Lower lobe of right lung (tissue), 2 donors: Measurements from ENCODE around the gene C1D. TPM values are rescaled to one million over a fixed set of nuclear protein-coding genes. Genes with fewer than 3 reads are reported as not detected.
"Not testable (repeated sequence)": the region's sequence is repeated elsewhere in the genome, so short reads cannot be mapped to it uniquely, and the experiment has no call there.

Experiments
- ATAC-seq, 2 donors: fragments of 200-7000 bp; cut with Tn5 transposase; one replicate each; pipeline ENCODE4 v1.9.1; 2020 to 2022; ENCODE audit warnings: mild to moderate bottlenecking in 2 of 2, moderate library complexity in 2 of 2
- DNase-seq: peaks from one replicate; pipeline ENCODE4 v3.0.0-alpha.2; 2020
- H3K27ac ChIP-seq: fragments of 200-600 bp; one replicate; pipeline ENCODE4 v1.8.0; 2022
- H3K27me3 ChIP-seq: fragments of 200-600 bp; one replicate; pipeline ENCODE4 v1.8.0; 2022; ENCODE audit warnings: low read depth
- H3K36me3 ChIP-seq: fragments of 200-600 bp; one replicate; pipeline ENCODE4 v1.8.0; 2022; ENCODE audit warnings: mild to moderate bottlenecking
- H3K4me1 ChIP-seq: fragments of 200-600 bp; one replicate; pipeline ENCODE4 v1.8.0; 2022
- H3K4me3 ChIP-seq: fragments of 200-600 bp; one replicate; pipeline ENCODE4 v1.8.0; 2022; ENCODE audit warnings: mild to moderate bottlenecking
- H3K9me3 ChIP-seq: fragments of 200-600 bp; one replicate; pipeline ENCODE4 v1.8.0; 2022
- intact Hi-C: fragments of 100-400 bp; cut with DNase I; formaldehyde crosslinking; loops from one replicate; pipeline ENCODE4 v1.11.0; 2022
- total RNA-seq: library from RNA; stranded (reverse); fragmentation: NEBNext Ultra II Directional; extraction: Animal tissue kit (Norgen Biotek cat#: 25700); gene quantifications from one replicate; pipeline ENCODE4 v1.2.1, GENCODE V29; 2021
- TF ChIP-seq, protein P1 (sequence below): fragments of 200-600 bp; IDR thresholded peaks from one replicate; pipeline ENCODE4 v1.8.0; 2022; ENCODE audit warnings: antibody characterized with exemption, mild to moderate bottlenecking
- donor health status: DM: no; HTN: yes; CAD: no; lungs with severe emphysema.

The C1D gene
- total RNA-seq, 1 donor from 2014 or later = 21.5 TPM

DNA sequence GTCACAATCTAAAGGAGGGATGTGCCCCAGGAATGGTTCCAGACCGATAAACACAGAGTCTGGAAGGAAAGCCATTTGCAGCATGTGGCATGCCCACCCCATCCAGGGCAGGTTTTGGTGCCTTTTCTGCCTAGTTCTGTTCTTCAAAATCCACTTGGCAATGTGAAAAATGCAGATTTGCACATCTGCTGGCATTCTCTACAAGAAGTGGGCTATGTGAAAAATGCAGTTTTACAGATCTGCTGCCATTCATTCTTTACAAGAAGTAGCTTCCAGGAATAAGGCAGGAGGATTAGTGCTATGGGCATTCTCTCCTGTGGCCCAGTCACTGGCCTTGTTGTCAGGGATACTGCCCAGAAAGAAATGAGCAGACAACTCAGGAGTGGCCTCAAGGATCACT is 68.1 kb downstream of the C1D start:
- intact Hi-C loops = no loop called here
- TF ChIP-seq, protein P1, sequence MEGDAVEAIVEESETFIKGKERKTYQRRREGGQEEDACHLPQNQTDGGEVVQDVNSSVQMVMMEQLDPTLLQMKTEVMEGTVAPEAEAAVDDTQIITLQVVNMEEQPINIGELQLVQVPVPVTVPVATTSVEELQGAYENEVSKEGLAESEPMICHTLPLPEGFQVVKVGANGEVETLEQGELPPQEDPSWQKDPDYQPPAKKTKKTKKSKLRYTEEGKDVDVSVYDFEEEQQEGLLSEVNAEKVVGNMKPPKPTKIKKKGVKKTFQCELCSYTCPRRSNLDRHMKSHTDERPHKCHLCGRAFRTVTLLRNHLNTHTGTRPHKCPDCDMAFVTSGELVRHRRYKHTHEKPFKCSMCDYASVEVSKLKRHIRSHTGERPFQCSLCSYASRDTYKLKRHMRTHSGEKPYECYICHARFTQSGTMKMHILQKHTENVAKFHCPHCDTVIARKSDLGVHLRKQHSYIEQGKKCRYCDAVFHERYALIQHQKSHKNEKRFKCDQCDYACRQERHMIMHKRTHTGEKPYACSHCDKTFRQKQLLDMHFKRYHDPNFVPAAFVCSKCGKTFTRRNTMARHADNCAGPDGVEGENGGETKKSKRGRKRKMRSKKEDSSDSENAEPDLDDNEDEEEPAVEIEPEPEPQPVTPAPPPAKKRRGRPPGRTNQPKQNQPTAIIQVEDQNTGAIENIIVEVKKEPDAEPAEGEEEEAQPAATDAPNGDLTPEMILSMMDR = no peak

GRCh38 chr2:67994069-67994468 is 68.7 kb downstream of the C1D start:
- ATAC-seq, DNase-seq, H3K4me1 ChIP-seq, H3K27me3 ChIP-seq, H3K27ac ChIP-seq, H3K9me3 ChIP-seq, H3K36me3 ChIP-seq, intact Hi-C loops, H3K4me3 ChIP-seq: not testable (repeated sequence)

More for the DNA sequence above, 68.1 kb downstream of the C1D start:
- DNase-seq (no peak), ATAC-seq (no peak)
- Histone ChIP-seq H3K27ac (no peak overlapping the region), H3K27me3 (no peaks in the 10 kb centered on the region), H3K9me3 (no peaks in the 10 kb centered on the region), H3K4me3 (no peak overlapping the region), H3K4me1 (no peaks in the 10 kb centered on the region), H3K36me3 (no peaks in the 10 kb centered on the region)

DNA sequence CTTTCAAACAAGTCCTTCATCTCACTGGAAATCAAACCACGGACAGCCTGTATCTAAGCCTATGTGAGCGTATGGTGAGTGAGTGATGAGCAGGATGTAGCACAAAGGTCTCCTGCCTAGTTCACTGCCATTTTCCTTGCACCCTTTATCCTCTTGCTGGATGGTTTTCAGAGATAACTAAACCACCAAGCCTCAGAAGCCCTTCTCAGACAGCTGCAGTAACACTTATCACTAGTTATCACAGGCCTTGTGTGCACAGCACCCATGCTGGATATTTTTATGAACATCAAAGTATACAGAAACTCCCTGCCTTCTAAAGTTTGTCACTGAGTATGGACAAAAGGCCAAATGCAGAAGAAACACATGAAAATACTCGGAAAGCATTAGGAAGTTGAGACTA is 69.5 kb downstream of the C1D start:
- DNase-seq (no peak), ATAC-seq (no peak)
- no peaks in the 10 kb centered on the region for H3K36me3 ChIP-seq
- no peaks in the 10 kb centered on the region for H3K9me3 ChIP-seq
- H3K27me3 ChIP-seq = no peaks in the 10 kb centered on the region
- no peak overlapping the region for H3K4me3 ChIP-seq
- H3K4me1 ChIP-seq = no peaks in the 10 kb centered on the region
- intact Hi-C loops = no loop called here
- no peak overlapping the region for H3K27ac ChIP-seq
- TF ChIP-seq, protein P1 = no peak

GRCh38 chr2:67991456-67991855 is 71.3 kb downstream of the C1D start:
- Histone ChIP-seq H3K4me1 (no peaks in the 10 kb centered on the region), H3K4me3 (no peak overlapping the region), H3K27me3 (no peaks in the 10 kb centered on the region), H3K9me3 (no peaks in the 10 kb centered on the region), H3K36me3 (no peaks in the 10 kb centered on the region), H3K27ac (no peak overlapping the region)
- intact Hi-C loops = no loop called here
- TF ChIP-seq, protein P1 = no peak
- no peak for ATAC-seq
- no peak for DNase-seq

Other genes starting within 250 kb of the C1D start
- 10.5 TPM for gene PNO1, start 94.9 kb upstream of the C1D start, total RNA-seq
- gene PPP3R1, start 189.5 kb upstream of the C1D start, total RNA-seq = 54.5 TPM